Right lobe of liver (tissue), 6 donors: ENCODE measurements around the gene DIP2A. TPM values are rescaled to one million over a fixed set of nuclear protein-coding genes. Genes with fewer than 3 reads are reported as not detected.

Experiments
- ATAC-seq, 4 donors: fragments of 200-7000 bp; cut with Tn5 transposase; one replicate each; pipeline ENCODE4 v1.9.1; 2020; ENCODE audit warnings: mild to moderate bottlenecking in 4 of 4, moderate library complexity in 4 of 4
- DNase-seq, 3 donors: peaks; one replicate each; pipeline ENCODE4 v3.0.0-alpha.2; 2020
- H3K27ac ChIP-seq, 3 donors: fragments of 200-600 bp; one replicate each; pipeline ENCODE4 v1.8.0; 2022
- H3K27me3 ChIP-seq, 2 donors: fragments of 200-600 bp; one replicate each; pipeline ENCODE4 v1.8.0; 2022
- H3K36me3 ChIP-seq, 4 donors: fragments of 200-600 bp; sonication (generic) in 1 of 4; one replicate each; pipeline versions ENCODE4 v1.5.1 to v1.8.0; 2017 to 2022; ENCODE audit warnings: control low read depth in 1 of 4
- H3K4me1 ChIP-seq, 4 donors: fragments of 200-600 bp; sonication (generic) in 1 of 4; one replicate each; pipeline versions ENCODE4 v1.5.1 to v1.8.0; 2017 to 2022; ENCODE audit warnings: control low read depth in 1 of 4
- H3K4me3 ChIP-seq, 3 donors: fragments of 200-600 bp; one replicate each; pipeline ENCODE4 v1.8.0; 2022
- H3K9me3 ChIP-seq, 4 donors: fragments of 200-600 bp; sonication (generic) in 1 of 4; one replicate each; pipeline versions ENCODE4 v1.5.1 to v1.8.0; 2017 to 2022; ENCODE audit warnings: control low read depth in 1 of 4
- POLR2A ChIP-seq: fragments of 450-650 bp; IDR thresholded peaks from one replicate; pipeline ENCODE4 v1.6.1; 2017; ENCODE audit warnings: antibody characterized with exemption, mild to moderate bottlenecking
- WGBS: methylation state at CpG from one replicate; pipeline ENCODE4 v1.1.6; 2018; ENCODE audit warnings: low coverage, low lambda C conversion rate; ENCODE audit not compliant: insufficient coverage; ENCODE audit errors: missing lambda C conversion rate; 5-methylcytosine and 5-hydroxymethylcytosine counted together
- intact Hi-C, 2 donors: fragments of 100-400 bp; cut with DNase I; formaldehyde crosslinking; loops; one replicate each; pipeline versions ENCODE4 v1.11.2 to v1.14.1; 2022
- total RNA-seq, 6 experiments: library from RNA; depleted of rRNA in 2 of 6; stranded (reverse); fragments of >200 nt in 2 of 6; fragmentation: NEBNext Ultra II Directional in 3 of 6; extraction: Animal tissue kit (Norgen Biotek cat#: 25700) in 3 of 6; gene quantifications; one replicate each; pipeline versions ENCODE4 v1.1.0 to v1.2.4, GENCODE V29; 2016 to 2023
- TF ChIP-seq, protein P1 (sequence below), 4 donors: fragments of 200-600 bp in 3 of 4; fragments of 450-650 bp in 1 of 4; IDR thresholded peaks; one replicate each; pipeline versions ENCODE4 v1.5.1 to v1.8.0; 2016 to 2022; ENCODE audit warnings: antibody characterized with exemption in 4 of 4, mild to moderate bottlenecking in 2 of 4
- donor health status: DM: no; HTN: yes; CAD: no.
- donor health status: DM: no; HTN: no; CAD: no.
- donor health status: DM: no; HTN: no; CAD: no.
- donor health status: DM: no; HTN: yes; CAD: no.
- donor health status: DM: no; HTN: yes; CAD: no.

The DIP2A gene
- total RNA-seq, 6 experiments from 2014 or later = 12.3 to 14.4 (median 13.1) TPM

GRCh38 chr21:46581780-46582307, 123.2 kb downstream of the DIP2A start:
- WGBS = 96% methylated on average over 3 of the region's 5 CpGs

DNA sequence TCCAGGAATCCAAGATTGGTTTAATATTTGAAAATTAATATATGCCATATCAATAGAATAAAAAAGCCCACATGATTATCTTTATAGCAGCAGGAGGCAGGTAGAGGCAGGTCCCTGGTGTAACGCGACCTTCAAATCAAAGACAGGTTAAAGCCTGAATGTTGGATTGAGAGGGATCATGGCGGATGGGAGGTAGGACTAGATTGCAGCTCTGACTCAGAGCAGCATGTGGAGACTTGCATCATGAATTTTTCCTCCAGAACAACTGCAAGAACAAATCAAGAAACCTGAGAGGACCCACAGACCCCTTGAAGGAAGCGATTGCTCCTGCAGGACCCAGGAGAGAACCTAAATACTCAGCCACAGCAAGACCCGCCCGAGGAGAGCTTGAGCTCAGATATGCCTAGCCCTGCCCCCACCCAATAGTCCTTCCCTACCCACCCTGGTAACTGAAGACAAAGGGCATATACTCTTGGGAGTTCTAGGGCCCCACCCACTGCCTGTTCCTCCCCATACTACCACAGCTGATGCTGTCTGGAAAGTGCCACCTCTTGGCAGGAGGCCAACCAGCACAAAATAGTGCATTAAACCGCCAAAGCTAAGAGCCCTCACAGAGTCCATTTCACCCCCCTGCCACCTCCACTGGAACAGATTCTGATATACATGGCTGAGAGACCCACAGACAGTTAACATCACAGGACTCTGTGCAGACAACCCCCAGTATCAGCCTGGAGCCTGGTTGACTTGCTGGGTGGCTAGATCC, 126.7 kb downstream of the DIP2A start:
- intact Hi-C loops = no loop called here
- Histone ChIP-seq H3K36me3 (peaks cover 0 to 2% (median 0%) of the 10 kb centered on the region in 4 donors), H3K27me3 (no peaks in the 10 kb centered on the region), H3K27ac (no peak overlapping the region), H3K4me3 (no peak overlapping the region), H3K9me3 (no peaks in the 10 kb centered on the region), H3K4me1 (no peaks in the 10 kb centered on the region)
- ATAC-seq (no peak), DNase-seq (no peak)
- WGBS = 79% methylated on average over 4 of the region's 7 CpGs
- no peak for TF ChIP-seq POLR2A
- TF ChIP-seq, protein P1, sequence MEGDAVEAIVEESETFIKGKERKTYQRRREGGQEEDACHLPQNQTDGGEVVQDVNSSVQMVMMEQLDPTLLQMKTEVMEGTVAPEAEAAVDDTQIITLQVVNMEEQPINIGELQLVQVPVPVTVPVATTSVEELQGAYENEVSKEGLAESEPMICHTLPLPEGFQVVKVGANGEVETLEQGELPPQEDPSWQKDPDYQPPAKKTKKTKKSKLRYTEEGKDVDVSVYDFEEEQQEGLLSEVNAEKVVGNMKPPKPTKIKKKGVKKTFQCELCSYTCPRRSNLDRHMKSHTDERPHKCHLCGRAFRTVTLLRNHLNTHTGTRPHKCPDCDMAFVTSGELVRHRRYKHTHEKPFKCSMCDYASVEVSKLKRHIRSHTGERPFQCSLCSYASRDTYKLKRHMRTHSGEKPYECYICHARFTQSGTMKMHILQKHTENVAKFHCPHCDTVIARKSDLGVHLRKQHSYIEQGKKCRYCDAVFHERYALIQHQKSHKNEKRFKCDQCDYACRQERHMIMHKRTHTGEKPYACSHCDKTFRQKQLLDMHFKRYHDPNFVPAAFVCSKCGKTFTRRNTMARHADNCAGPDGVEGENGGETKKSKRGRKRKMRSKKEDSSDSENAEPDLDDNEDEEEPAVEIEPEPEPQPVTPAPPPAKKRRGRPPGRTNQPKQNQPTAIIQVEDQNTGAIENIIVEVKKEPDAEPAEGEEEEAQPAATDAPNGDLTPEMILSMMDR (IDR thresholded peaks at IDR 0.05) = no peak

More at GRCh38 chr21:46581780-46582307, 123.2 kb downstream of the DIP2A start:
- Histone ChIP-seq H3K27me3 (no peaks in the 10 kb centered on the region), H3K4me3 (no peak overlapping the region), H3K4me1 (no peaks in the 10 kb centered on the region), H3K27ac (no peak overlapping the region), H3K9me3 (peaks cover 0 to 7% (median 0%) of the 10 kb centered on the region in 4 donors), H3K36me3 (peaks cover 0 to 2% (median 0%) of the 10 kb centered on the region in 4 donors)
- intact Hi-C loops = no loop called here
- ATAC-seq = no peak
- no peak for DNase-seq
- TF ChIP-seq, protein P1 (IDR thresholded peaks at IDR 0.05) = no peak
- no peak for TF ChIP-seq POLR2A

- Histone ChIP-seq H3K27me3 (no peaks in the 10 kb centered on the region), H3K27ac (no peak overlapping the region), H3K4me3 (no peak overlapping the region), H3K36me3 (no peaks in the 10 kb centered on the region), H3K9me3 (no peaks in the 10 kb centered on the region), H3K4me1 (no peaks in the 10 kb centered on the region)
- intact Hi-C loops = no loop called here
- TF ChIP-seq POLR2A = no peak
- TF ChIP-seq, protein P1 (IDR thresholded peaks at IDR 0.05) = no peak
- DNase-seq = no peak
- 66% methylated on average over 5 of the region's 8 CpGs for WGBS
- no peak for ATAC-seq
These were observed 135.6 kb downstream of the DIP2A start for GRCh38 chr21:46594276-46594675.

DNA sequence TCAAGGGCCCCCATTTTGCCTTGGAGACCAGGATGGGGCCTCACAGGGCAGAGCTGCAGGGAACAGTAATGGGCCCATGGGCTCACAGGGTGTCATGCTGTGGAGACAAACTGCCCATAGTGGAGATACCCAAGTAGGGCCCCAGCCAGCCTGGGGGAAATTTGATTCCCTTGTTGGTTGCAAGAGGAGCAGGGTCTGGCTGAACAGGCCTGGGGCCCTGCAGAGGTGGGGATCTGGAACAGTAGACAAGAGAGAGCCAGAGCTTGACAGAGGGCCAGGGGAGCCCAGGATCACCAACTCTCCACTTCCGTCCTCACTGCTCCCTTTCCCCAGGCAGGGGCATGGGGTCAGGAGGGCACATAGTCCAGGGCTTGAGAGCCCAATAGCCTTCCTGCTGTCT, 137.5 kb downstream of the DIP2A start:
- DNase-seq (no peak), ATAC-seq (no peak)
- TF ChIP-seq, protein P1 (IDR thresholded peaks at IDR 0.05) = no peak
- no peak for TF ChIP-seq POLR2A
- Histone ChIP-seq H3K9me3 (no peaks in the 10 kb centered on the region), H3K27me3 (no peaks in the 10 kb centered on the region), H3K4me1 (no peaks in the 10 kb centered on the region), H3K36me3 (no peaks in the 10 kb centered on the region), H3K27ac (no peak overlapping the region), H3K4me3 (no peak overlapping the region)
- intact Hi-C loops = no loop called here
- no CpG with 5 or more reads among the region's 1 CpG for WGBS
